Adrenal gland (tissue), 12 donors: ENCODE data around the gene LBHD2. TPM values are rescaled to one million over a fixed set of nuclear protein-coding genes. Genes with fewer than 3 reads are reported as not detected.
"Not testable (repeated sequence)": the region's sequence is repeated elsewhere in the genome, so short reads cannot be mapped to it uniquely, and the experiment has no call there.

Experiments used
- DNase-seq, 7 donors: peaks; one replicate each; pipeline ENCODE4 v3.0.0-alpha.2; 2019 to 2020
- H3K27ac ChIP-seq, 5 donors: fragments of 200-600 bp; sonication (generic) in 4 of 5; 1 replicate in 3 of 5; 2 replicates in 2 of 5; pipeline versions ENCODE4 v1.5.1 to v1.8.0; 2016 to 2020; ENCODE audit warnings: mild to moderate bottlenecking in 1 of 5
- H3K27me3 ChIP-seq: fragments of 200-600 bp; 2 replicates; pipeline ENCODE4 v1.8.0; 2021
- H3K36me3 ChIP-seq, 2 donors: fragments of 200-600 bp; replicated peaks in 1 of 2; 1 replicate in 1 of 2; 2 replicates in 1 of 2; pipeline versions ENCODE4 v1.5.1 to v1.8.0; 2018 to 2022
- H3K4me1 ChIP-seq, 2 donors: fragments of 200-600 bp; replicated peaks in 1 of 2; 1 replicate in 1 of 2; 2 replicates in 1 of 2; pipeline versions ENCODE4 v1.5.1 to v1.8.0; 2018 to 2021
- H3K4me3 ChIP-seq, 4 donors: fragments of 200-600 bp; sonication (generic) in 3 of 4; one replicate each; pipeline ENCODE4 v1.5.1; 2016 to 2018
- H3K9me3 ChIP-seq, 3 donors: fragments of 200-600 bp; sonication (generic) in 1 of 3; replicated peaks in 1 of 3; 1 replicate in 2 of 3; 2 replicates in 1 of 3; pipeline versions ENCODE4 v1.5.1 to v1.8.0; 2016 to 2021
- CTCF ChIP-seq, 6 experiments: fragments of 450-650 bp in 4 of 6; fragments of 200-600 bp in 2 of 6; sonication (generic) in 1 of 6; IDR thresholded peaks; 1 replicate in 5 of 6; 2 replicates in 1 of 6; pipeline versions ENCODE4 v1.5.1 to v1.8.0; 2016 to 2021; ENCODE audit warnings: antibody characterized with exemption in 6 of 6, mild to moderate bottlenecking in 2 of 6, moderate library complexity in 1 of 6
- POLR2A ChIP-seq, 2 donors: fragments of 450-650 bp; IDR thresholded peaks; one replicate each; pipeline ENCODE4 v1.6.1; 2017; ENCODE audit warnings: antibody characterized with exemption in 2 of 2, mild to moderate bottlenecking in 2 of 2, moderate library complexity in 1 of 2
- WGBS, 4 donors: extraction: QIAGEN DNeasy Blood & Tissue Kit in 2 of 4; methylation state at CpG; one replicate each; pipeline versions ENCODE4 v1.1.5 to v1.1.7; 2013 to 2017; 5-methylcytosine and 5-hydroxymethylcytosine counted together
- intact Hi-C, 2 donors: fragments of 100-400 bp; cut with DNase I; formaldehyde crosslinking; loops; one replicate each; pipeline versions ENCODE4 v1.14.1 to v1.15.0; 2022 to 2023
- polyA plus RNA-seq, 3 donors: library from polyadenylated mRNA; stranded (reverse); fragments of 200-250 nt in 2 of 3; fragments of 350-450 nt in 1 of 3; fragmentation: Illumina TruSeq in 1 of 3; extraction: RNeasy Lipid Tissue Mini Kit (QIAGEN cat#74804) in 1 of 3; gene quantifications; one replicate each; pipeline ENCODE4 v1.2.3, GENCODE V29; 2013 to 2014
- total RNA-seq, 9 donors: library from RNA; depleted of rRNA in 4 of 9; stranded (reverse); fragments of >200 nt in 4 of 9; fragments of 120-200 nt in 1 of 9; fragmentation: NEBNext Ultra II Directional in 1 of 9; extraction: Animal tissue kit (Norgen Biotek cat#: 25700) in 1 of 9; gene quantifications; one replicate each; pipeline versions ENCODE4 v1.1.0 to v1.2.4, GENCODE V29; 2013 to 2023
- donor health status: healthy with polysubstance abuse.
- donor health status: Bipolar disorder and iron deficiency.
- donor health status: DM: yes; HTN: yes; CAD: no.
- donor health status: DM: no; HTN: no; CAD: no.
- donor health status: DM: no; HTN: no; CAD: no.
- donor health status: DM: yes; HTN: yes; CAD: no.

Gene LBHD2
- total and polyA plus RNA-seq, 12 donors: 2.1 TPM; not detected in 11

- H3K27me3 ChIP-seq: no peaks in the 10 kb centered on the region
- H3K9me3 ChIP-seq: no peaks in the 10 kb centered on the region
- H3K27ac ChIP-seq: peak overlapping the region in 1 of 5 donors; percentile 1
- no peaks in the 10 kb centered on the region for H3K36me3 ChIP-seq
- no peak overlapping the region for H3K4me3 ChIP-seq
- peaks cover 7 to 21% of the 10 kb centered on the region in 2 donors for H3K4me1 ChIP-seq
- TF ChIP-seq POLR2A (IDR thresholded peaks at IDR 0.05) (no peak), CTCF (IDR thresholded peaks at IDR 0.05) (no peak)
- WGBS, 4 donors: 91 to 95% (median 92%) methylated on average over 5 to 10 of the region's 10 CpGs
- intact Hi-C loops: no loop called here
- no peak for DNase-seq
Observed at GRCh38 chr14:103115845-103116572, 32.0 kb downstream of the LBHD2 start.

- no peak for DNase-seq
- Histone ChIP-seq H3K27me3 (no peaks in the 10 kb centered on the region), H3K36me3 (no peaks in the 10 kb centered on the region), H3K27ac (no peak overlapping the region), H3K9me3 (no peaks in the 10 kb centered on the region), H3K4me1 (peaks cover 7 to 21% of the 10 kb centered on the region in 2 donors), H3K4me3 (no peak overlapping the region)
- 88 to 93% (median 90%) methylated on average over 17 of the region's 17 CpGs for WGBS, 4 donors
- intact Hi-C loops: no loop called here
- TF ChIP-seq POLR2A (IDR thresholded peaks at IDR 0.05) (no peak), CTCF (IDR thresholded peaks at IDR 0.05) (no peak)
Observed at GRCh38 chr14:103116636-103117035, 32.6 kb downstream of the LBHD2 start.

GRCh38 chr14:103117499-103117898 lies 33.5 kb downstream of the LBHD2 start:
- H3K4me3 ChIP-seq, DNase-seq, H3K36me3 ChIP-seq, H3K9me3 ChIP-seq, H3K27me3 ChIP-seq, intact Hi-C loops: not testable (repeated sequence)
- Histone ChIP-seq H3K27ac (peak overlapping the region in 2 of 5 donors; percentile 26 to 98), H3K4me1 (peaks cover 7 to 30% of the 10 kb centered on the region in 2 donors)
- 89 to 98% (median 95%) methylated on average over 7 of the region's 7 CpGs for WGBS, 4 donors

GRCh38 chr14:103118018-103118662 lies 34.1 kb downstream of the LBHD2 start:
- Histone ChIP-seq H3K27me3 (no peaks in the 10 kb centered on the region), H3K36me3 (no peaks in the 10 kb centered on the region), H3K9me3 (no peaks in the 10 kb centered on the region), H3K4me1 (peaks cover 11 to 36% of the 10 kb centered on the region in 2 donors), H3K27ac (peak overlapping the region; percentile 41 to 98 (median 68)), H3K4me3 (no peak overlapping the region)
- DNase-seq: peak; percentile 52 to 86 (median 79)
- 53 to 69% (median 56%) methylated on average over 8 to 10 of the region's 10 CpGs for WGBS, 4 donors
- intact Hi-C loops: no loop called here
- TF ChIP-seq POLR2A (IDR thresholded peaks at IDR 0.05): no peak
- TF ChIP-seq CTCF (IDR thresholded peaks at IDR 0.05): no peak
